HG03139 (cell line): ENCODE data around the gene APBB2.
A peak's percentile ranks its signal among the peaks of the same experiment; 100 is the strongest.

Experiments used
- ATAC-seq: cut with Tn5 transposase; IDR thresholded peaks from one replicate; pipeline ENCODE4 v1.9.1; 2021; ENCODE audit not compliant: unreplicated experiment

Gene APBB2

DNA sequence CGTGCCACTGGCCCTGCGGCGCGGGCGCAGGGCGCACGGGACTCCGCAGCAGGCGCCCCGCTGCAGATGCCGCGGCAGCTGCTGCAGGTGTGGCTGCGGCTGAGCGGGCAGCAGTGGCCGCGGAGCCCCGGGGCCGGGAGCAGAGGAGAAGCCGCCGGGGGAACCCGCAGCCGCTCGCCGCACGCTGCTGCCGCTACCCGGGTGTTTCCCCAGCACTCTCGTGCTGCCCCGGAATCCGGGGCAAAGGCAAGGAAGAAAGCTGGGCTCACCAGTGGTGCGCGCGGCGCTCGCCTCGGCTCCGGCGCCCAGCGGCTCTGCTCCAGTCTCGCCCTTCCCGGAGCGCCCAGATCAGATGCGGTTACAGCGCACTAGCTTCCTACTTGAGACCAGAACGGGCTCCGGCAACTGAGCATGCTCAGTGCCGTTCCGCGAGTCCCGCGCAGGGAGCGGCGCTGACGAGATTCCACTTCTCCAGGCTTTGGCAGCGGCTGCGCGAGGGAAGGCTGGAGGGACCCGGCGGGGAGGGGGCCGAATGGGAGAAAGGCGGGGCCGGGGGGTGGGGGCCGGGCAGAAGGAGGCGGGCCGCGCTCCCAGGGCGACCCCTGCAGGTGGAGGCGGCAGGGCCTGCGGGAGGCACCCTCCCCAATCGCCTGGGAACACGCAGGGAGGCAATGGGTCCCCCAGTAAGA, at the start of gene APBB2:
APBB2 (minus strand) TSS at position 407 of the 689 bp plus-strand sequence. CDS start 181,288 bp downstream, outside the sequence.
- peak; percentile 46 for ATAC-seq

DNA sequence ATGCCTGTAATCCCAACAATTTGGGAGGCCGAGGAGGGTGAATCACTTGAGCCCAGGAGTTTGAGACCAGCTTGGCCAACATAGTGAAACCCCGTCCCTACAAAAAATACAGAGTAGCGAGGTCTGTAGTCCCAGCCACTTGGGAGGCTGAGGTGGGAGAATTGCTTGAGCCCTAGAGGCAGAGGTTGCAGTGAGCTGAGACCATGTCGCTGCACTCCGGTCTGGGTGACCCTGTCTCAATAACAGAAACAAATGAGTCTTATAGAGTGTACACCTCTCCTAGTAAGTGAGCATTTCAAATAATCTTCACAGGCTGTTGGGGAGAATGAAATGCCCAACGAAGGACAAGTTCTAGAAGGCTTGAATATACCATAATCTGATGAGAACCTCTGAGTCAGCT, 47.9 kb upstream of the APBB2 start:
- no peak for ATAC-seq

DNA sequence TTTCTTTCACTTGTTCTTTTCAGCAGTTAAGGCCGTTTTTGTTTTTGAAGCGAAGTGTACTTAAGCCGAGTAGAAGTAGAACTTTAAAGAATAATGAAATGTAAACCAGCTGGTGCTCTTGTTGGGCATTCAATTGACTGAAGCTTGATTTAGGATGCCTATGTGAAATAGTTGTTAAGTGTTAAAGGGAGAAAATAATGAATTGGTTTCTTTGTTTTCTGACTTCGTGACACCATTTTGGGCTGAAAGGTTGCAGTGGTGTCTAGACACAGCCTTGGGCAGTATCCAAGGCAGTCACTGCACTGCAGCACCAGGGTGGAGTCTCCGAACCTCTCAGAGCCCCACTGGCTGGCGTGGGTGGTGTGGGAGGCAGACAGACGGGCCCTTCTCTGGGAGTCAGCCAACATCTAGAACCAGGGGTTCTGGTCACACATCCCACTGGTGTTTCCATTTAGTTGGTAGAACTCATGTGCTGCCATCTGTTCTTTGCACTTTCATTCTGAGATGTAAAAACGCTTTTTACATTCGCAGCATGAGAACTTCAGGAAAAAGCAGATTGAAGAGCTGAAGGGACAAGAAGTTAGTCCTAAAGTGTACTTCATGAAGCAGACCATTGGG, 45.9 kb upstream of the APBB2 start:
- ATAC-seq, result no peak

GRCh38 chr4:41258783-41259182, 44.4 kb upstream of the APBB2 start:
- ATAC-seq, result no peak

DNA sequence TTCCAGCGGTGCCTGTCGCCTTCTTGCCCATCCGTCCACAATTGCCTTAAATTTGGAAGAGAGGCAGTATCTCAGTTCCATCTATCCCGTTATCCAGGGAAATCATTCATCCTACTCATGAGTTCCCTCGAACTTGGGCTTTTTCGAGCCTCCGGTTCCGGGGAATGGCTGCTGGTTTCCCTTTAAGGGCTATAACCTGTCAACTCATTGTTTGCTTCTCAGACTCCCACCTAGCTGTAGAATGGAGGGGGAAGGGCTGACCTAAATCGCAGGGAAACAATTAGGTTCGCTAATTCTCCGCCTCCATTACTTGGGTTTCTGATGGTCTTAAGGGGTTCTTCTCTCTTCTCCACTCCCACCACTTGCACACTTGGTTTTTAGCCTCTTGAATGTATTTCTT, 43.6 kb upstream of the APBB2 start:
- no peak for ATAC-seq

DNA sequence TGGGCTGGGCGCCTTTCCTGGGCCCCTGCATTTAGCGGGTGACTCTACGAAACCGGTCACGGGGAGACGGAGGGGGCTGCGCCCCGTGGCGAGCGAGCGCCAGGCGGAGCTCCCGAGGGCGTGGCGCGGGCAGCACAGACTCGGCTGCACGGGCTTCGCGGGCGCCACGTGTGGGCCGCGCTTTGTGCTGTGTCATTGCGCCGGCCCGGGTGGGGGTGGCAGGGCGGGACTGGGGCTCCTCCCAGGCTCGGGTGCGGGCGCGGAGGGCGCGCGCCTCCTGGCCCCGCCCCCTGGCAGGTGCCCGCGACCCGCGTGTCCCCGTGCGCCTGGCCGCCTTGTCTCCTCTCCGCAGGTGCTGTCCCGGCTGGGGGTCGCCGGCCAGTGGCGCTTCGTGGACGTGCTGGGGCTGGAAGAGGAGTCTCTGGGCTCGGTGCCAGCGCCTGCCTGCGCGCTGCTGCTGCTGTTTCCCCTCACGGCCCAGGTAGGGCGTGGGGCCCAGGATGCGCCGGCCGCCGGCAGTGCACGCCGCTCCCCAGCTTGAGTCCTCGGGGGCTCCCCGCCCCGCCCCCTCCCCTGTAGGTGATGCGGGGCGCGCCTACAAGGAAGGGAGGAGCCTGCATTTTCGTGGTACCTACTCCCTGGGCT, 43.0 kb upstream of the APBB2 start:
- ATAC-seq, result no peak

DNA sequence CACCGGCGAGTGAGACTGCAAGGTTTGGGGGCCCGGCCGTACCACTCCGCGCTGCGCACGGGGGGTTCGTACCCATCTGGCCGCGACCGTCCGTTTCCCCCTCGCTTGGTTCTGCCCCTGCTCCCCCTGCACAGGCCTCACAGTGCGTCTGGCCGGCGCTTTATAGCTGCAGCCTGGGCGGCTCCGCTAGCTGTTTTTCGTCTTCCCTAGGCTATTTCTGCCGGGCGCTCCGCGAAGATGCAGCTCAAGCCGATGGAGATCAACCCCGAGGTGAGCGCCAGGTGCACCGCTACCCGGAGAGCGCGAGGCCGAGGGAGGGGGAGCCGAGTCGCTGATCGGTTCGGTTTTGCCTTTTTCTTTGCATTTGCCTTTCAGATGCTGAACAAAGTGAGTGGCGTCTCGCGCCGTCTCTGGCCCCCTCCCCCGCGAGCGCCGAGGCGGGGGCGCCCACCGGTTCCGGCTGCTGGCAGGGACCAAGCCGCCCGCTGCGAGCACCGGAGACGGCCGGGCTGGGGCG, 42.5 kb upstream of the APBB2 start, which contains the start of gene UCHL1:
UCHL1 (plus strand) TSS at position 189 of the 517 bp plus-strand sequence; CDS start at position 238, 49 bp downstream.
- no peak for ATAC-seq

GRCh38 chr4:41256131-41256739, 41.9 kb upstream of the APBB2 start:
- ATAC-seq, result no peak

DNA sequence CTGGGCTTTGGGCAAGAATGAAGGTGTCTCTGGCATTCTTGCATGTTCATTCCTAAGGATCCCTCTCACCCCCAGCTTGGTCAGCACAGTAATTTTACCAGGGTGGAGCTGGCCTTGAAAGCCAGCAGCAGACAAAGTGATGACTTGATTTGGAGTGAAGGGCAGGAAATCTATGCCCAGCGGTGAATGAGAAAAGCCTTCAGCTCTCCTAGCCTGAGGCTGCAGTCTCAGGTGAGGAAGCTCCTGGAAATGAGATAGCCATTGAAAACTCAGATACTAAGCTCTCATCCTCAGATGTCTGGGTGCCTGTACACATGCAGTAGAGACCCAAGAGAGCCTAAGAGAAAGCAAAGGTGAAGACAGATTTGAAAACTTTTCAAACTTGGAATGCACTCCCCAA, 31.6 kb upstream of the APBB2 start:
- no peak for ATAC-seq

GRCh38 chr4:41241919-41242318, 27.6 kb upstream of the APBB2 start:
- no peak for ATAC-seq

GRCh38 chr4:41236508-41236907, 22.2 kb upstream of the APBB2 start:
- no peak for ATAC-seq

DNA sequence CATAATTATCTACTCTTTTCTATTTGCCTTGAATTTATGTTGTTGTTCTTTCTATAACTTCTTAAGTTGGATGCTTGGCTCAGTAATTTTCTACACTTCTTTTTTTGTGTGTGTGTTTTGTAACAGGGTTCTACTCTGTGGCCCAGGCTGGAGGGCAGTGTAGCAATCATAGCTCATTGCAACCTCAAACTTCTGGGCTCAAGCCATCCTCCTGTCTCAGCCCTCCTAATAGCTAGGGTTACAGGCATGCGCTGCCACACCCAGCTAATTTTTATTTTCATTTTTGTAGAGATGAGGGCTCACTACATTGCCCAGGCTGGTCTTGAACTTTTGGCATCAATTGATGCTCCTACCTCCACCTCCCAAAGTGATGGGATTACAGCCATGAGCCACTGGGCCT, 21.7 kb upstream of the APBB2 start:
- ATAC-seq, result no peak

DNA sequence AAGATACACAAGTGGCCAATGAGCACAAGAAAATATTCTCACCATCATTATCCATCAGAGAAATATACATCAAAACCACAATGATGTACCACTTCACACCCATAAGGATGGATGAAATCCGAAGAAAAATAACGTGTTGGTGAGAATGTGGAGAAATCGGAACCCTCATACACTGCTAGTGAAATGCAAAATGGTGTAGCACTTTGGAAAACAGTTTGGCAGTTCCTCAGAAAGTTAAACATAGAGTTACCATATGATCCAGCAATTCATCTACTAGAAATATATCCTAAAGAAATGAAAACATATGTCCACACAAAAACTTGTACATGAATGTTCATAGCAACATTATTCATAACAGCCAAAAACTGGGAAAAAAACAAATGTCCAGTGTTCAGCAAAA, 18.5 kb upstream of the APBB2 start:
- ATAC-seq, result no peak

DNA sequence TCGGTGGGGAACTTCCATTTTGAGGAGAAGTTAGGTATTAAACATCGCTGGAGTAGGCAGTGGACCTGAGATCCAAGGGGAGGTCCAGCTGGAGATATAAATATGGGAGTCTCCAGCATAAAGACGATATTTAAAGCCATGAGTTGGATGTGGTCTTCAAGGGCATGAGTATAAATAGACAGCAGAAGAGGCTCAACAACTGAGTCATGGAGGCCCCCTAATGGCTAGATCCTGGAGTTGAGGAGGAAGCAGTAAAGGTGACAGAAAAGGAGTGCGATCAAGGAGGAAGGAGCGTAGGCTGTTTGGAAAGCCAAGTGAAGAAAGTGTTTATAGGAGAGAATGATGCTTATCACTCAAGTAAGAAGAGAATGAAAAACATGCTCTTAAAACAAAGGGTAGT, 18.1 kb upstream of the APBB2 start:
- ATAC-seq, result no peak

- ATAC-seq, result no peak
These were observed 13.6 kb upstream of the APBB2 start for GRCh38 chr4:41227902-41228301.

DNA sequence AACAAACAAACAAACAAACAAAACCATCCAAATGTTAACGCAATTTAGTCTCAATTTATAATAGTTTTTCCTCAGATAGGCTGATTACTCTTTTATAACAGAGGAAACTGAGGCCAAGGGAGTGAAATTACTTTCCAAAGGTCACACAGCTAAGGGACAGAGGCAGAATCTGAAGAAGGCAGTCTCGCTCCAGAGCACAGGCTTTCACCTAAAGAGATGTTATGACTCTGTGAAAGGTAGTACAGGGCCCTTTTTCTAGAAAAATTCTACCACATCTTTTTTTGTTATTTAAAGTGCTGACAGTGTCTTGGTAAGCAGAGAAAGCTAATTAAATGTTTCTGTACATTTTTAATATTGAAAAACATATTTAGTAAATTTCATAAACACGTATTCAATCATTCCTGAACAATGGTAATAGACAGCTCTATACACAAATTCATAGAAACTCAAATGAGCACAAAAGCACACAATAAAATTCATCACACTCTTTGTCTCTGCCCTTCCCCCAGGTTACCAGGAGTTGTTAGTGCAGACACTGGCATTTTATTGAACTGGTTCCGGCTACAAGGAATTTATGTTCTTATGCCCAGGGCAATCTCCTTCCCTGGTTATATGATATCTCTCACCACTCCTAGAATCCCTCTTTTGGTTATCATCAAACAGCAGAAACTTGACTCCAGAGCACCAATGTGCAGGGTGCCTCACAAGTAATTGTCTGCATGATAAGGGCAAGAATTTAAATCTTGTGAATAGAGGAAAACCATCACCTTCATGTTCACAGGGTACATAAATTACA, 7.7 kb upstream of the APBB2 start:
- no peak for ATAC-seq

DNA sequence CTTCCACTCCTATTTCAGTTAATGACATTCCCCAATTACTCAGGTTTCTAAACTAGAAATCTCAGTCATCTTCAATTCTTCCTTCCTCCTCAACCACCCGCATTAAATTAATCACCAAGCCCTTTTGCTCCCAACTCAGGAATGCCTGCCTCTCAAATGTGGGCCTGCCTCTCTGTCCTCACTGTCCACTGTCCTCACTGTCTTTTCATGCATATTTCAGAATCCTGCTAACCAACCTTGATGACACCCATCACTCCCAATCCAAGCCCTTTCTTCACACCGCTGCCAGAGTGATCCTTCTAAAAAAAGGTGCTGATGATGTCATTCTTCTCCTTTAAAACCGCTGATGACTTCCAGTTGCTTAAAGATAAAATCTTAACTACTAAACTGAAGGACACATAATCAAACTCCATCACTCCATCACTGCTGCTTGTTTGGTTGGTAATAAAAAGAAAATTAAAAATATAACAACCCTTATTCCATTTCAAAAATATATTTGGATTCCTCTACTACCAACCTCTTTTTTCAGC, 5.1 kb upstream of the APBB2 start:
- no peak for ATAC-seq

DNA sequence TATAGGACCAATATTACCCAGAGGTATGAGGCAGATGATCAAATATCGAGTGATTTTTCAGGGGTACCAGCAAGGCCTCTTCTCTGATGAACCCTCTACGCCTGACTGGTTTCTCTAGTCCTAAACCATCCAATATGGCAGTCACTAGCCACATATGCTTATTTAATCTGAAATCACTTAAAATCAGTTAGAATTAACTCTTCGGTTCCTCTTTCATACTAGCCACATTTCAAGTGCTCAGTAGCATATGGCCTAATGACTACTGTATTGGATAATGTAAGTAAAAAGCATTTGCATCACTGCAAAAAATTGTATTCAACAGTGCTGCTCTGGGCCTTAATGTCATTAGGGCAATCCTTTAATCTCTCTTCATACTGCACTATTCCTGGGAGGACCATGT, 4.4 kb upstream of the APBB2 start:
- ATAC-seq, result no peak

GRCh38 chr4:41217374-41217773, 3.0 kb upstream of the APBB2 start:
- no peak for ATAC-seq

DNA sequence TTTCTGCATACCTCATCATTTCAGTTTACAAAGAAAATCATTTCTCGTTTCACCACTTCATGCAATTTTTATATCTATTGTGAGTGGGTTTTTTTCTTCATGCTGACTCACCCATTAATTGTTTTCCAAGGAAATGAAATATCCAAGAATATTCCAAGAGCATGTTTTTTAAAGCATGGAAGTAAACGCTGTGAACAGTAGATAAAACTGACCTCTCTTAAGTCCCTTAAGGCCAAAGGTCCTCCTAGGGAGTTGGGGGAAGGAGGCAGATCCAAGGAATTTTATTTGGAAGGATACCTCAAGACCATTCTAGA, 2.6 kb upstream of the APBB2 start:
- ATAC-seq, result no peak
